ENCODE results near the gene ADPRM.

GRCh38 chr17:10748531-10749181, 51.3 kb downstream of the ADPRM start:
- TF ChIP-seq ATF6 (CRISPR knock-in tag; IDR thresholded peaks at IDR 0.05) (no peak), MYBL2 (CRISPR knock-in tag; IDR thresholded peaks at IDR 0.05) (no peak), NR1H2 (CRISPR knock-in tag; IDR thresholded peaks at IDR 0.05) (no peak), CBFB (CRISPR knock-in tag; IDR thresholded peaks at IDR 0.05; ENCODE audit: low read depth) (no peak), NFYB (CRISPR knock-in tag; conservative IDR thresholded peaks at IDR 0.05; ENCODE audit: low read depth) (no peak), NR2C2 (CRISPR knock-in tag; IDR thresholded peaks at IDR 0.05) (no peak), ELF4 (CRISPR knock-in tag; IDR thresholded peaks at IDR 0.05; ENCODE audit: low read depth) (no peak), GABPB1 (CRISPR knock-in tag; IDR thresholded peaks at IDR 0.05) (no peak), MAX (CRISPR knock-in tag; IDR thresholded peaks at IDR 0.05) (no peak)
- TF ChIP-seq, protein P1, sequence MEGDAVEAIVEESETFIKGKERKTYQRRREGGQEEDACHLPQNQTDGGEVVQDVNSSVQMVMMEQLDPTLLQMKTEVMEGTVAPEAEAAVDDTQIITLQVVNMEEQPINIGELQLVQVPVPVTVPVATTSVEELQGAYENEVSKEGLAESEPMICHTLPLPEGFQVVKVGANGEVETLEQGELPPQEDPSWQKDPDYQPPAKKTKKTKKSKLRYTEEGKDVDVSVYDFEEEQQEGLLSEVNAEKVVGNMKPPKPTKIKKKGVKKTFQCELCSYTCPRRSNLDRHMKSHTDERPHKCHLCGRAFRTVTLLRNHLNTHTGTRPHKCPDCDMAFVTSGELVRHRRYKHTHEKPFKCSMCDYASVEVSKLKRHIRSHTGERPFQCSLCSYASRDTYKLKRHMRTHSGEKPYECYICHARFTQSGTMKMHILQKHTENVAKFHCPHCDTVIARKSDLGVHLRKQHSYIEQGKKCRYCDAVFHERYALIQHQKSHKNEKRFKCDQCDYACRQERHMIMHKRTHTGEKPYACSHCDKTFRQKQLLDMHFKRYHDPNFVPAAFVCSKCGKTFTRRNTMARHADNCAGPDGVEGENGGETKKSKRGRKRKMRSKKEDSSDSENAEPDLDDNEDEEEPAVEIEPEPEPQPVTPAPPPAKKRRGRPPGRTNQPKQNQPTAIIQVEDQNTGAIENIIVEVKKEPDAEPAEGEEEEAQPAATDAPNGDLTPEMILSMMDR (IDR thresholded peaks at IDR 0.05) = no peak
- TF ChIP-seq, protein P2, sequence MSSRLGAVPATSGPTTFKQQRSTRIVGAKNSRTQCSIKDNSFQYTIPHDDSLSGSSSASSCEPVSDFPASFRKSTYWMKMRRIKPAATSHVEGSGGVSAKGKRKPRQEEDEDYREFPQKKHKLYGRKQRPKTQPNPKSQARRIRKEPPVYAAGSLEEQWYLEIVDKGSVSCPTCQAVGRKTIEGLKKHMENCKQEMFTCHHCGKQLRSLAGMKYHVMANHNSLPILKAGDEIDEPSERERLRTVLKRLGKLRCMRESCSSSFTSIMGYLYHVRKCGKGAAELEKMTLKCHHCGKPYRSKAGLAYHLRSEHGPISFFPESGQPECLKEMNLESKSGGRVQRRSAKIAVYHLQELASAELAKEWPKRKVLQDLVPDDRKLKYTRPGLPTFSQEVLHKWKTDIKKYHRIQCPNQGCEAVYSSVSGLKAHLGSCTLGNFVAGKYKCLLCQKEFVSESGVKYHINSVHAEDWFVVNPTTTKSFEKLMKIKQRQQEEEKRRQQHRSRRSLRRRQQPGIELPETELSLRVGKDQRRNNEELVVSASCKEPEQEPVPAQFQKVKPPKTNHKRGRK (CRISPR knock-in tag; IDR thresholded peaks at IDR 0.05; ENCODE audit: borderline replicate concordance) = no peak
- TF ChIP-seq, protein P3, sequence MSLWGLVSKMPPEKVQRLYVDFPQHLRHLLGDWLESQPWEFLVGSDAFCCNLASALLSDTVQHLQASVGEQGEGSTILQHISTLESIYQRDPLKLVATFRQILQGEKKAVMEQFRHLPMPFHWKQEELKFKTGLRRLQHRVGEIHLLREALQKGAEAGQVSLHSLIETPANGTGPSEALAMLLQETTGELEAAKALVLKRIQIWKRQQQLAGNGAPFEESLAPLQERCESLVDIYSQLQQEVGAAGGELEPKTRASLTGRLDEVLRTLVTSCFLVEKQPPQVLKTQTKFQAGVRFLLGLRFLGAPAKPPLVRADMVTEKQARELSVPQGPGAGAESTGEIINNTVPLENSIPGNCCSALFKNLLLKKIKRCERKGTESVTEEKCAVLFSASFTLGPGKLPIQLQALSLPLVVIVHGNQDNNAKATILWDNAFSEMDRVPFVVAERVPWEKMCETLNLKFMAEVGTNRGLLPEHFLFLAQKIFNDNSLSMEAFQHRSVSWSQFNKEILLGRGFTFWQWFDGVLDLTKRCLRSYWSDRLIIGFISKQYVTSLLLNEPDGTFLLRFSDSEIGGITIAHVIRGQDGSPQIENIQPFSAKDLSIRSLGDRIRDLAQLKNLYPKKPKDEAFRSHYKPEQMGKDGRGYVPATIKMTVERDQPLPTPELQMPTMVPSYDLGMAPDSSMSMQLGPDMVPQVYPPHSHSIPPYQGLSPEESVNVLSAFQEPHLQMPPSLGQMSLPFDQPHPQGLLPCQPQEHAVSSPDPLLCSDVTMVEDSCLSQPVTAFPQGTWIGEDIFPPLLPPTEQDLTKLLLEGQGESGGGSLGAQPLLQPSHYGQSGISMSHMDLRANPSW (CRISPR knock-in tag; conservative IDR thresholded peaks at IDR 0.05; ENCODE audit: low read depth) = no peak

All from WTC11 (cell line).